ENCODE results near the gene ATP2A2.

ATP2A2 gene

GRCh38 chr12:110289044-110289710 is 8.1 kb downstream of the ATP2A2 start:
- no peak for DNase-seq (ENCODE audit: low read depth in 2 of 2, low spot score in 1 of 2)

- DNase-seq (ENCODE audit: low read depth in 2 of 2, low spot score in 1 of 2), result no peak
Measured at GRCh38 chr12:110289711-110290078, 8.6 kb downstream of the ATP2A2 start.

DNA sequence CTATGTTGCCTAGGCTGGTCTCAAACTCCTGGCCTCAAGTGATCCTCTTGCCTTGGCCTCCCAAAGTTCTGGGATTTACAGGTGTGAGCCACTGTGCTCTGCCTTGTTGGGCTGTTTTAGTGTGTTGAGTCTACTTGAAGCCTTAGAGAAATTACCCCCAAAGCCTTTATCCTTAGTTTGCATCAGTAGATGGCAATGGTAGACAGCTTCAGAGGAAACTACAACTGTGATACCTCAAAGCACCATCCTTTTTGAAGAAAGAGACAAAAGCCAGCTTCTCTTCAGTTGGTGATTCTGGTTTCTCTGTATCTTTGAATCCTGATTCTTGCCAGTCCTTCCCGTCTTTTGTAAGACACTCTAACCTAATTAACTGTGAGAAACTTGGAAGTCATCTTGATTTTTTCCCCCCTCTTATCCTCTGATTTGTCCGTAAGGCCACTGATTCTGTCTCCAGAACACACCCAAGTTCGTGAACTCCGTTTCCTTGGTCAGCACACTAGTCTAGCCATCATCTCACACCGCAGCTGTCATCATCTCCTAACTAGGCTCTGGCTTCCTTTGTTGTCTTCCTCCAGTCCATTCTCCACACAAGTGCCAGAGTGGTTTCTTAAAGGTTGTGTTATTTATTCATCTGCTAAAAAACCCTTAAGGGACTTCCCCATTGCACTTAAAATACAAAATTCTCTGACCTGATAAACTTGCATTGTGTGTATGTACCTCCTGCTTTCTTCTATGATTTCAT is 20.2 kb downstream of the ATP2A2 start:
- no peak for DNase-seq (ENCODE audit: low read depth in 2 of 2, low spot score in 1 of 2)

GRCh38 chr12:110304061-110304551 is 23.1 kb downstream of the ATP2A2 start:
- no peak for DNase-seq (ENCODE audit: low read depth in 2 of 2, low spot score in 1 of 2)

- DNase-seq (ENCODE audit: low read depth in 2 of 2, low spot score in 1 of 2), result no peak
Measured at GRCh38 chr12:110307372-110307771, 26.3 kb downstream of the ATP2A2 start.

DNA sequence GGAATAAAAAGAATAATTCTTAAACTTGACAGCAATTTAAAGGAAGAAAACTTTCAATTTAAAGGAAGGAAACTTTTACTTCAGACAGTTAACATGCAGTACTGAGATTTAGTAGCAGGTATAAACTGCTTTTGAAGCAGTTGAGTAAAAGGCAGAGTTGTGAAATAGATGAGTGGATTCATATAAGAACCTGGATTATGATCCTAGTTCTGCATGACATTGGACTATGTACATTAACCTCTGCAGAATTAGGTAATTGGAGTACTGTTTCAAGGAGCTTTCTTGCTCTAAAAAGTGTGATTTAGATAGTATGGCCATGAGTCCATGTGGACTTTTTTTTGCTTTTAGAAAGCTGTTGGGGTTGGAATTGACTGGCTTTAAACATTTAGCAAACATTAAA is 29.7 kb downstream of the ATP2A2 start:
- no peak for DNase-seq (ENCODE audit: low read depth in 2 of 2, low spot score in 1 of 2)

DNA sequence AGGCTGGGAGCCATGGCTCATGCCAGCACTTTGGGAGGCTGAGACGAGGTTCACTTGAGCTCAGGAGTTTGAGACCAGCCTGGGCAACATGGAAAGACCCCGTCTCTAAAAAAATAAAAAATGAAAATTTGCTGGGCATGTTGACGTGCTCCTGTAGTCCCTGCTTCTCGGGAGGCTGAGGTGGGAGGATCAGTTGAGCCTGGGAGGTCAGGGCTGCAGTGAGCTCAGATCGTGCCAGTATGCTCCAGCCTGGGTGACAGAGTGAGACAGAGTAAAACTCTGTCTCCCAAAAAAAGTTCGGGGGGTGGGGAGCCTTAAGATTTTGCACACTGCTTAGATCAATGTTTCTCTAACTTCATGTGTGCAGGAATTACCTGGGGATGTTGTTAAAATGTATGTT is 30.9 kb downstream of the ATP2A2 start:
- no peak for DNase-seq (ENCODE audit: low read depth in 2 of 2, low spot score in 1 of 2)

GRCh38 chr12:110312581-110313360 is 31.7 kb downstream of the ATP2A2 start:
- DNase-seq (ENCODE audit: low read depth in 2 of 2, low spot score in 1 of 2), result no peak

GRCh38 chr12:110314308-110314707 is 33.3 kb downstream of the ATP2A2 start:
- no peak for DNase-seq (ENCODE audit: low read depth in 2 of 2, low spot score in 1 of 2)

- DNase-seq (ENCODE audit: low read depth in 2 of 2, low spot score in 1 of 2), result no peak
Measured at GRCh38 chr12:110316861-110317260, 35.8 kb downstream of the ATP2A2 start.

DNA sequence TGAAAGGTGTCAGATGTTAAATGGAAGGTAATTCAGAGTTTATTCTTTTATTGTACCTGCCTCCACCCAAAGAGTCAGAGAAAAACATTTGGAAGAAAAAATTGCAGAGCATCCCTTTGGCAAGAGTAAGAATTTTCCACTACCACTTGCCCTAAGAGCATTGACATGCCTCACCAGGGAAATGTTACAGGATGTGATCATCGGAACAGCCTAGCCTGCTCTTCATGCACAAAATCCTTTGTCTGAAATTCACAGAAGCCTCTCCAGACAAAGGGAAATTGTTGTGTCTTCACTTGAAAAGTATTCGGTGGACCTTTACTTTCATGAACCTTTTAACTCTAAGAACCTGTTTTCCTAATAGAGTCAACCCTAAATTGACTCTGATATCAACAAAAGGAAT is 36.9 kb downstream of the ATP2A2 start:
- DNase-seq (ENCODE audit: low read depth in 2 of 2, low spot score in 1 of 2), result no peak

DNA sequence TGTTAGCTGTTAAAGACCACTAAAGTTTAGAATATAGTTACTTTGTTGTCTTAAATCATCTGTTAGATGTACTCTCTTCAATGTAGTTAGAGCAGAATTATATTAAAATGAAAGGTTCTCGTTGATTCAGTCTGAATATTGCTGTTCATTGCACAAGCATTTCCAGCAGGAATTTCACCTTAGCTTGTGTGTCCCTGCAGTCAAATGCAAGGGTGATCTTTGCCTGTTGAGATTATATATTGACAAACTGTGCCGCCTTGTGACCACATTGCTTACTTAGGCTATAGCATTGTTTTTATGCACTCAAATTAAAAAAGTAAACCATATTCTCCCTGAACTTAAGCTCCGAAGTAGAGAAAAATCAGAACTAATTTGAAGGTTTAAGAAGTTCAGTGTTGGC is 39.5 kb downstream of the ATP2A2 start:
- DNase-seq (ENCODE audit: low read depth in 2 of 2, low spot score in 1 of 2), result no peak

DNA sequence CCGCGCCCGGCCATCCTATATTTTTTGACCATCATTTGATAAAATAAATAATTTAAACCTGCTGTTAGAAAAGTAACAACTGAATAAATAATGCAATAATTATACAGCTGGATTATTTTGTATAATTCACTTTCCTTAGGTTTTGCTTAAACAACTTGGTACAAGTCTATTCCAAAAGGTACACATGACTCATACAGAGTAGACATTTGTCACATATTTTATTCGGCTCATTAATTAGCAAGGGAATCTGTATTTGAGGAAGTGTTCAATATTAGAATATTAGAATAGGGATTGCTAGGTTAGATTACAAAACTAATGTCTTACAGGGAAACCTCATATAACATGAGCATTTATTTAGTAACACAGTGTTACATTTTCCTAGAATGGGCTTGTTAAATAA is 48.7 kb downstream of the ATP2A2 start:
- DNase-seq (ENCODE audit: low read depth in 2 of 2, low spot score in 1 of 2), result no peak

DNA sequence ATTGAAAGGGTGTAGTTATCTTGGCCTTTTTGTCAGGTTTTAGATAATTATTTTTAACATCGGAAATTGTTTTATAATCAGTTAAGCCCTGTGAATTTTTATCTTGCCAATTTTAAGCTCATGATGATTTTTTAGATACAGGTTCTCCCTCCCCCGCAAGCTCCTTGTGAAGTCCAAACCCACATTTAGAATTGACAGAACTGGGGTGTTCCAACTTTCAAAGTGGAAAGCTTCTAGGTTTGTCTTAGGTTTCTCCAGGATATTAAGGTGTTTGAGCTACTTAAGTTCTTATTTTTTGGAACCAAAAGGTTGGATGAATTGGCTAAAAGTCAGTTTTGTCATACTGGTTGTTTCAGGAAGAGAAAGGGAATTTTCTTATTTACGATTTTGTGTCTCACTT is 49.1 kb downstream of the ATP2A2 start:
- no peak for DNase-seq (ENCODE audit: low read depth in 2 of 2, low spot score in 1 of 2)

GRCh38 chr12:110330544-110330943 is 49.5 kb downstream of the ATP2A2 start:
- no peak for DNase-seq (ENCODE audit: low read depth in 2 of 2, low spot score in 1 of 2)

DNA sequence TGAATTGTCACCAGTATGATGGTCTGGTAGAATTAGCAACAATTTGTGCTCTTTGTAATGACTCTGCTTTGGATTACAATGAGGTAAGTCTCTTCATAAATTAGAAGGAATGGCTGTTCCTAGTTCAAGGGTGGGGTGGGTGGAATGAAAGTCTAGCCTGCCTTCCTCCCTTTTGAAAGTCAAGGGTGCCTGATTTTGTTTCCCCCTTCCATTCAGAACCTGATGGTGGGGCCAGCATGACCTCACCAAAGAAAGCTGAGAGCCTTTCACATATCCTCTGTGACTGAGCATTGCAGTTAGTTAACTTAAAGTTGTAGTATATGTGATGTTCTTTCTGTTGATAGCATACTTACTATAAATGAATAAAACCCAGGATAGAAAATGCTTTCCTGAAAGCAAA is 52.2 kb downstream of the ATP2A2 start:
- no peak for DNase-seq (ENCODE audit: low read depth in 2 of 2, low spot score in 1 of 2)

- no peak for DNase-seq (ENCODE audit: low read depth in 2 of 2, low spot score in 1 of 2)
Measured at GRCh38 chr12:110335481-110336045, 54.5 kb downstream of the ATP2A2 start.

DNA sequence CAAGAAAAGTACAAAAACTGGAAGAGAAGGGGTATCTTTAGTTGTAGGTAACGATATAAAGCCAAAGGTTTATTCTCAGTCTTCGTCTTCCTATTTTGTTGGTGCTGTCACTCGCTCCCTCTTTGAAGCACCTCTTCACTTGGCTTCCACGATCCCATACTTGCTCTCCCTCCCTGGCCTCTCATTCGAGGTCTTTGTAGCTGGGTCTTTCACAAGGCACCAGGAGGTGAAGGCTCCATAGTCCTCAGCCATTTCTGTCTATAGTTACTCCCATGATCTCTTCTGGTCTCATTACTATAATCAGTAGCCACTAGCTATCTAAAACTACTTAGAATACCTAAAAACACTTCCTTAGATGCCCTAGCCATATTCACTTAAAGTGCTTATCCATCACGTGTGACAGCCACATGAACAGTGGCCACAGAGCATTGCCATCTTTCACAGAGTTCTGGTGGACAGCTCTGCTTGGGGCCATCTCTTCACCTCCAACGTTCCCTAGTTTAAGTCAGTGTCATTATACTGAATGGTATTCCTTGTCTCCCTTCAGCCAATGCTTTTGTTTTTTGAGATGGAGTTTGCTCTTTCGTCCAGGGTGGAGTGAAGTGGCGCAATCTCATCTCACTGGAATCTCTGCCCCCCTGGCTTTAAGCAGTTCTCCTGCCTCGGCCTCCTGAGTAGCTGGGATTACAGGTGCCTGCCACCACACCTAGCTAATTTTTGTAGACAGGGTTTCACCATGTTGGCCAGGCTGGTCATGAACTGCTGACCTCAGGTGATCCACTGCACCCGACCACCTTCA is 57.1 kb downstream of the ATP2A2 start:
- DNase-seq (ENCODE audit: low read depth in 2 of 2, low spot score in 1 of 2), result no peak

GRCh38 chr12:110338754-110339153 is 57.7 kb downstream of the ATP2A2 start:
- DNase-seq (ENCODE audit: low read depth in 2 of 2, low spot score in 1 of 2), result no peak

DNA sequence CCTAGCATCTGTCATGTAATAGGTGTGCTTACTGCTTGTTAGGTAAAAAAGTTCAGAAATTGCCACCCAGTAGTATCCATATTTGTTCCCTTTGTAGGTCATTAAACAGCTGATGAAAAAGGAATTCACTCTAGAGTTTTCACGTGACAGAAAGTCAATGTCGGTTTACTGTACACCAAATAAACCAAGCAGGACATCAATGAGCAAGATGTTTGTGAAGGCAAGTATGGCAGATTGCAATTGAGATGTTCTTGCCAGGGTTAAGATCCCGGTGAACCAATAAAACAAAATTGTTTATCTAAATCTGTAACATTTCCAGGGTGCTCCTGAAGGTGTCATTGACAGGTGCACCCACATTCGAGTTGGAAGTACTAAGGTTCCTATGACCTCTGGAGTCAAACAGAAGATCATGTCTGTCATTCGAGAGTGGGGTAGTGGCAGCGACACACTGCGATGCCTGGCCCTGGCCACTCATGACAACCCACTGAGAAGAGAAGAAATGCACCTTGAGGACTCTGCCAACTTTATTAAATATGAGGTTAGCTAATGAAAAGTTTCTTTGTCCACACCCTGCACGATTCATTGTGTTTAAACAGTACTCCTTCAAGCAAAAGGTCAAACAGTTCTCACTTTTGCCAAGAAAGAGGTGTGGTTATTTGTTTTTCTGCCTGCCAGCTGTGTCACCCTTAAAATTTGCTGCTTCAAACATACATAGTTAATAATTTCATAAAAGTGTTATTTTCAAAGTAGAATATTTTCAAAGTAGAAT is 58.3 kb downstream of the ATP2A2 start:
- no peak for DNase-seq (ENCODE audit: low read depth in 2 of 2, low spot score in 1 of 2)
